IMR-90 (cell line): Measurements from ENCODE around the gene RELCH. TPM values are rescaled to one million over a fixed set of nuclear protein-coding genes. Genes with fewer than 3 reads are reported as not detected.

Source experiments
- ATAC-seq: fragments of 200-7000 bp; cut with Tn5 transposase; 2 replicates; pipeline ENCODE4 v1.9.1; 2020; ENCODE audit warnings: low read depth, mild to moderate bottlenecking, moderate library complexity
- BruUV-seq: library from RNA; stranded (reverse); fragments of 400-500 nt; replicated peaks from 2 replicates; lab custom pipeline; 2021; lab: Mats Ljungman, UMichigan
- CTCF ChIA-PET: fragments of 300-600 bp; formaldehyde crosslinking; extraction: SDS; loops from one replicate; lab custom pipeline; 2021; ENCODE audit warnings: antibody characterized with exemption; lab: Yijun Ruan, JAX
- POLR2A ChIA-PET: fragments of 300-600 bp; sonication (Branson Sonifier 250); formaldehyde crosslinking; loops from one replicate; lab custom pipeline; 2022; ENCODE audit warnings: antibody characterized with exemption; ENCODE audit not compliant: unreplicated experiment; lab: Charles Lee
- DNase-seq: peaks from one replicate; pipeline ENCODE4 v3.0.0; 2013
- H2AFZ ChIP-seq: replicated peaks from 2 replicates; pipeline ENCODE3; 2013; ENCODE audit warnings: low read length, mild to moderate bottlenecking; ENCODE audit not compliant: poor library complexity
- H2AK5ac ChIP-seq: 2 replicates; pipeline ENCODE4 v1.6.1; 2013; ENCODE audit warnings: low read depth, low read length, inconsistent platforms
- H2AK9ac ChIP-seq: replicated peaks from 2 replicates; pipeline ENCODE3; 2013; ENCODE audit warnings: mild to moderate bottlenecking, low read depth, low read length, moderate library complexity; ENCODE audit not compliant: poor library complexity
- H2BK120ac ChIP-seq: 2 replicates; pipeline ENCODE4 v1.6.1; 2013; ENCODE audit warnings: low read depth, low read length, inconsistent platforms
- H2BK15ac ChIP-seq: 3 replicates; pipeline ENCODE4 v1.6.1; 2013; ENCODE audit warnings: low read depth, low read length, inconsistent platforms
- H2BK20ac ChIP-seq: 2 replicates; pipeline ENCODE4 v1.6.1; 2013; ENCODE audit warnings: low read depth, mild to moderate bottlenecking, inconsistent platforms, low read length, moderate library complexity
- H2BK5ac ChIP-seq: 2 replicates; pipeline ENCODE4 v1.6.1; 2013; ENCODE audit warnings: mild to moderate bottlenecking, low read depth, low read length, inconsistent platforms; ENCODE audit not compliant: poor library complexity, severe bottlenecking
- H3K14ac ChIP-seq: replicated peaks from 2 replicates; pipeline ENCODE4 v1.6.1; 2013; ENCODE audit warnings: low read depth, low read length, inconsistent platforms
- H3K18ac ChIP-seq: 2 replicates; pipeline ENCODE4 v1.6.1; 2013; ENCODE audit warnings: low read depth, low read length, control low read depth
- H3K23ac ChIP-seq: 2 replicates; pipeline ENCODE4 v1.6.1; 2013; ENCODE audit warnings: low read depth, low read length, inconsistent platforms
- H3K27ac ChIP-seq: 2 replicates; pipeline ENCODE4 v1.5.1; 2013; ENCODE audit warnings: mild to moderate bottlenecking, control low read depth, low read length; ENCODE audit not compliant: insufficient read depth
- H3K27me3 ChIP-seq: 2 replicates; pipeline ENCODE4 v1.6.1; 2013; ENCODE audit warnings: low read length; ENCODE audit not compliant: control insufficient read depth, insufficient read depth
- H3K36me3 ChIP-seq: 2 replicates; pipeline ENCODE4 v1.6.1; 2013; ENCODE audit warnings: low read length, mixed read lengths; ENCODE audit not compliant: control insufficient read depth, insufficient read depth
- H3K4ac ChIP-seq: 2 replicates; pipeline ENCODE4 v1.6.1; 2013; ENCODE audit warnings: low read depth, low read length, inconsistent platforms
- H3K4me1 ChIP-seq: 2 replicates; pipeline ENCODE4 v1.6.1; 2013; ENCODE audit warnings: low read length, mixed read lengths; ENCODE audit not compliant: control insufficient read depth, insufficient read depth
- H3K4me2 ChIP-seq: 2 replicates; pipeline ENCODE4 v1.6.1; 2013; ENCODE audit warnings: low read depth, mild to moderate bottlenecking, control low read depth, low read length, moderate library complexity
- H3K4me3 ChIP-seq: 2 replicates; pipeline ENCODE4 v1.5.1; 2013; ENCODE audit warnings: low read depth, mild to moderate bottlenecking, control low read depth, low read length, moderate library complexity; ENCODE audit not compliant: insufficient read depth
- H3K56ac ChIP-seq: 2 replicates; pipeline ENCODE4 v1.6.1; 2013; ENCODE audit warnings: low read length, inconsistent platforms; ENCODE audit not compliant: insufficient read depth; ENCODE audit errors: extremely low read depth
- H3K79me1 ChIP-seq, 2 experiments: 2 replicates each; pipeline ENCODE4 v1.6.1; 2013; ENCODE audit warnings: low read length in 2 of 2, inconsistent platforms in 1 of 2, low read depth in 1 of 2
- H3K9ac ChIP-seq: 2 replicates; pipeline ENCODE4 v1.6.1; 2013; ENCODE audit warnings: low read depth, low read length, control low read depth
- H3K9me1 ChIP-seq: 2 replicates; pipeline ENCODE4 v1.6.1; 2013; ENCODE audit warnings: low read length, inconsistent platforms; ENCODE audit not compliant: insufficient read depth
- H3K9me3 ChIP-seq: 2 replicates; pipeline ENCODE4 v1.6.1; 2013; ENCODE audit warnings: low read length; ENCODE audit not compliant: control insufficient read depth, insufficient read depth
- H4K20me1 ChIP-seq: 2 replicates; pipeline ENCODE4 v1.6.1; 2013; ENCODE audit warnings: low read length, inconsistent platforms; ENCODE audit not compliant: insufficient read depth
- H4K5ac ChIP-seq: 2 replicates; pipeline ENCODE4 v1.6.1; 2013; ENCODE audit warnings: mild to moderate bottlenecking, low read depth, low read length, control low read depth
- H4K8ac ChIP-seq, 2 experiments: 2 replicates each; pipeline ENCODE4 v1.6.1; 2013; ENCODE audit warnings: low read depth in 2 of 2, low read length in 2 of 2, control low read depth in 1 of 2, inconsistent platforms in 1 of 2
- H4K91ac ChIP-seq: 2 replicates; pipeline ENCODE4 v1.6.1; 2013; ENCODE audit warnings: low read depth, low read length, inconsistent platforms; ENCODE audit not compliant: insufficient read depth
- BHLHE40 ChIP-seq: fragments of 150-350 bp; IDR thresholded peaks from 2 replicates; pipeline ENCODE4 v1.6.1; 2016; ENCODE audit warnings: mild to moderate bottlenecking, low read depth, low read length
- CEBPB ChIP-seq: IDR thresholded peaks from 2 replicates; pipeline ENCODE4 v1.6.1; 2012; ENCODE audit warnings: low read depth, low read length, improper control_type of control experiment
- CHD1 ChIP-seq: IDR thresholded peaks from 2 replicates; pipeline ENCODE4 v1.6.1; 2012; ENCODE audit warnings: low read depth, low read length, improper control_type of control experiment
- FOS ChIP-seq: fragments of 150-350 bp; IDR thresholded peaks from 2 replicates; pipeline ENCODE4 v1.6.1; 2016; ENCODE audit warnings: low read depth, low read length
- MAFK ChIP-seq: IDR thresholded peaks from 2 replicates; pipeline ENCODE4 v1.6.1; 2012; ENCODE audit warnings: low read depth, low read length, improper control_type of control experiment
- MAZ ChIP-seq: IDR thresholded peaks from 2 replicates; pipeline ENCODE4 v1.6.1; 2012; ENCODE audit warnings: low read depth, mild to moderate bottlenecking, low read length, improper control_type of control experiment, moderate library complexity, borderline replicate concordance
- MXI1 ChIP-seq: IDR thresholded peaks from 2 replicates; pipeline ENCODE4 v1.6.1; 2012; ENCODE audit warnings: low read depth, mild to moderate bottlenecking, low read length, moderate library complexity, borderline replicate concordance
- NFE2L2 ChIP-seq: fragments of 150-350 bp; IDR thresholded peaks from 2 replicates; pipeline ENCODE4 v1.6.1; 2016; ENCODE audit warnings: low read depth, mild to moderate bottlenecking, low read length
- POLR2A ChIP-seq: IDR thresholded peaks from 2 replicates; pipeline ENCODE4 v1.6.1; 2012; ENCODE audit warnings: mild to moderate bottlenecking, low read depth, low read length
- RAD21 ChIP-seq: IDR thresholded peaks from 2 replicates; pipeline ENCODE4 v1.6.1; 2012; ENCODE audit warnings: low read length, improper control_type of control experiment
- RCOR1 ChIP-seq: IDR thresholded peaks from 2 replicates; pipeline ENCODE4 v1.6.1; 2012; ENCODE audit warnings: mild to moderate bottlenecking, low read length, improper control_type of control experiment; ENCODE audit not compliant: insufficient replicate concordance
- RFX5 ChIP-seq: IDR thresholded peaks from 2 replicates; pipeline ENCODE4 v1.8.0; 2012; ENCODE audit warnings: low read depth, mild to moderate bottlenecking, low read length, moderate library complexity
- SMC3 ChIP-seq: fragments of 150-350 bp; IDR thresholded peaks from 2 replicates; pipeline ENCODE4 v1.6.1; 2016; ENCODE audit warnings: low read depth, mild to moderate bottlenecking, antibody characterized with exemption, low read length, moderate library complexity
- WGBS, 2 experiments: methylation state at CpG; one replicate each; pipeline versions ENCODE4 v1.1.5 to v1.1.7; 2013; ENCODE audit warnings: missing lambda C conversion rate in 2 of 2; ENCODE audit not compliant: insufficient read length in 1 of 2; ENCODE audit errors: extremely low coverage in 2 of 2; 5-methylcytosine and 5-hydroxymethylcytosine counted together
- dilution Hi-C: fragments of 300-500 bp; cut with HindIII; formaldehyde crosslinking; loops from one replicate; pipeline ENCODE4 v1.14.3; 2018; ENCODE audit warnings: low sequenced_read_pairs; ENCODE audit not compliant: unreplicated experiment
- in situ Hi-C: fragments of 300-500 bp; cut with MboI; formaldehyde crosslinking; loops from 3 replicates; pipeline ENCODE4 v1.14.3; 2019; ENCODE audit warnings: low sequenced_read_pairs, inconsistent platforms, mixed read lengths
- intact Hi-C: fragments of 100-400 bp; cut with micrococcal nuclease; formaldehyde crosslinking; loops from 2 replicates; pipeline ENCODE4 v1.10.0; 2022
- polyA plus RNA-seq, 3 experiments: library from polyadenylated mRNA; depleted of rRNA; stranded (reverse); fragments of >200 nt; gene quantifications; 2 replicates each; pipeline ENCODE4 v1.2.3, GENCODE V29; 2012; ENCODE audit warnings: low replicate concordance in 1 of 3
- total RNA-seq: library from RNA; depleted of rRNA; stranded (reverse); fragments of >200 nt; gene quantifications from 2 replicates; pipeline ENCODE4 v1.2.3, GENCODE V29; 2012
- TF ChIP-seq, protein P1 (sequence below): conservative IDR thresholded peaks from 2 replicates; pipeline ENCODE4 v1.5.1; 2012; ENCODE audit warnings: mild to moderate bottlenecking, low read depth, low read length, improper control_type of control experiment
- TF ChIP-seq, protein P2 (sequence below): fragments of 150-350 bp; IDR thresholded peaks from 2 replicates; pipeline ENCODE4 v1.6.1; 2016; ENCODE audit warnings: low read depth, mild to moderate bottlenecking, low read length, moderate library complexity, borderline replicate concordance
- TF ChIP-seq, protein P3 (sequence below): fragments of 150-350 bp; IDR thresholded peaks from 2 replicates; pipeline ENCODE4 v1.6.1; 2017; ENCODE audit warnings: mild to moderate bottlenecking, antibody characterized with exemption, low read length, low read depth

Gene RELCH
- total and polyA plus RNA-seq, 2 of the 4 experiments (the other 2 are of a cell fraction) = 14.4 to 52.5 TPM

DNA sequence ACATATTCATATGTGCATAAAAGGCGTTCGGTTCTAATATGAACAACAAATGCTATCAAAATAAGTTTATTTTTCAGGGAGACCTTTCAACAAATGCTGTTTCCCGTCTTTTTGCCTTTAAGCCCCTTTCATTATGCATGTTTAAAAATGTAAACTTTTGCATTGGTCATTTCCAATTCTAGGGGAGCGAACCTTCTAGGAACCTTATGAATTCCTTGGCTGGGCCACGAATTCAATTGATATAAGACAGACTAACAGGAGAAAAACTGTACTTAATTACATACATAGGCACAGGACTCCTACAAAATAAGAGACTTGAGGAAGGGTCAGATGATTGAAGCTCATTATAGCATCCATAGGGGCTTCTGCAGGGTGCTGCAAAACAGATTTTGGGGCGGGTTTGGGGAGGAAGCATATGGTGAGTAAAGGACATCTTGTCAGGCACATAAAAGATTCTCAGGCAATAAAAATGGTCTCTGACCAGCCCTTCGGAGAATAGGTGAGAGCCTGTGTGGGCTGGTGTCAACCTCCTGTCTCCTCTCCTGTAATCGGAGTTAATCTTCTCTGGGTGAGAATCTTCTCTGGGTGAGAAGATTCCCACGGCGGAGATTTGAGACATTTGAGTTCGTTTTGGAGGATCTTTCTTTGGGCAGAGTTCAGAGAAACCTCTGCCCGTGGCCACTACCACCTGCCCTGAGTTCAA, 139.7 kb downstream of the RELCH start:
- no peak overlapping the region for H3K23ac ChIP-seq
- H3K4me1 ChIP-seq = peaks cover 16% of the 10 kb centered on the region
- H3K14ac ChIP-seq = no peak overlapping the region
- H4K5ac ChIP-seq = no peak overlapping the region
- no peak overlapping the region for H4K8ac ChIP-seq
- no peak overlapping the region for H2BK120ac ChIP-seq
- no peak overlapping the region for H3K18ac ChIP-seq
- no peak overlapping the region for H3K56ac ChIP-seq
- no peak overlapping the region for H2AK5ac ChIP-seq
- dilution Hi-C loops (no loop called here), intact Hi-C loops (no loop called here), in situ Hi-C loops (no loop called here)
- no peak overlapping the region for H3K9ac ChIP-seq
- ChIA-PET CTCF (no interaction called here), POLR2A (no interaction called here)
- no TSS peak for BruUV-seq
- ATAC-seq (no peak), DNase-seq (no peak)
- H2AK9ac ChIP-seq = no peak overlapping the region
- H2AFZ ChIP-seq = no peak overlapping the region
- H3K4me2 ChIP-seq = no peak overlapping the region
- H2BK15ac ChIP-seq = no peak overlapping the region
- TF ChIP-seq CEBPB (no peak), BHLHE40 (no peak), POLR2A (no peak), FOS (no peak), CHD1 (no peak), RFX5 (no peak), MXI1 (no peak), RAD21 (no peak), RCOR1 (no peak), MAZ (no peak), NFE2L2 (no peak), MAFK (no peak), SMC3 (no peak)
- TF ChIP-seq, protein P1, sequence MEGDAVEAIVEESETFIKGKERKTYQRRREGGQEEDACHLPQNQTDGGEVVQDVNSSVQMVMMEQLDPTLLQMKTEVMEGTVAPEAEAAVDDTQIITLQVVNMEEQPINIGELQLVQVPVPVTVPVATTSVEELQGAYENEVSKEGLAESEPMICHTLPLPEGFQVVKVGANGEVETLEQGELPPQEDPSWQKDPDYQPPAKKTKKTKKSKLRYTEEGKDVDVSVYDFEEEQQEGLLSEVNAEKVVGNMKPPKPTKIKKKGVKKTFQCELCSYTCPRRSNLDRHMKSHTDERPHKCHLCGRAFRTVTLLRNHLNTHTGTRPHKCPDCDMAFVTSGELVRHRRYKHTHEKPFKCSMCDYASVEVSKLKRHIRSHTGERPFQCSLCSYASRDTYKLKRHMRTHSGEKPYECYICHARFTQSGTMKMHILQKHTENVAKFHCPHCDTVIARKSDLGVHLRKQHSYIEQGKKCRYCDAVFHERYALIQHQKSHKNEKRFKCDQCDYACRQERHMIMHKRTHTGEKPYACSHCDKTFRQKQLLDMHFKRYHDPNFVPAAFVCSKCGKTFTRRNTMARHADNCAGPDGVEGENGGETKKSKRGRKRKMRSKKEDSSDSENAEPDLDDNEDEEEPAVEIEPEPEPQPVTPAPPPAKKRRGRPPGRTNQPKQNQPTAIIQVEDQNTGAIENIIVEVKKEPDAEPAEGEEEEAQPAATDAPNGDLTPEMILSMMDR = no peak
- TF ChIP-seq, protein P2, sequence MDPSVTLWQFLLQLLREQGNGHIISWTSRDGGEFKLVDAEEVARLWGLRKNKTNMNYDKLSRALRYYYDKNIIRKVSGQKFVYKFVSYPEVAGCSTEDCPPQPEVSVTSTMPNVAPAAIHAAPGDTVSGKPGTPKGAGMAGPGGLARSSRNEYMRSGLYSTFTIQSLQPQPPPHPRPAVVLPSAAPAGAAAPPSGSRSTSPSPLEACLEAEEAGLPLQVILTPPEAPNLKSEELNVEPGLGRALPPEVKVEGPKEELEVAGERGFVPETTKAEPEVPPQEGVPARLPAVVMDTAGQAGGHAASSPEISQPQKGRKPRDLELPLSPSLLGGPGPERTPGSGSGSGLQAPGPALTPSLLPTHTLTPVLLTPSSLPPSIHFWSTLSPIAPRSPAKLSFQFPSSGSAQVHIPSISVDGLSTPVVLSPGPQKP = no peak
- TF ChIP-seq, protein P3, sequence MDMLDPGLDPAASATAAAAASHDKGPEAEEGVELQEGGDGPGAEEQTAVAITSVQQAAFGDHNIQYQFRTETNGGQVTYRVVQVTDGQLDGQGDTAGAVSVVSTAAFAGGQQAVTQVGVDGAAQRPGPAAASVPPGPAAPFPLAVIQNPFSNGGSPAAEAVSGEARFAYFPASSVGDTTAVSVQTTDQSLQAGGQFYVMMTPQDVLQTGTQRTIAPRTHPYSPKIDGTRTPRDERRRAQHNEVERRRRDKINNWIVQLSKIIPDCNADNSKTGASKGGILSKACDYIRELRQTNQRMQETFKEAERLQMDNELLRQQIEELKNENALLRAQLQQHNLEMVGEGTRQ = no peak
- H3K9me3 ChIP-seq = no peaks in the 10 kb centered on the region
- H3K4me3 ChIP-seq = no peak overlapping the region
- H3K27ac ChIP-seq = no peak overlapping the region
- no peaks in the 10 kb centered on the region for H3K9me1 ChIP-seq
- H4K20me1 ChIP-seq = peaks cover 4% of the 10 kb centered on the region; the same call in 1 of the 2 replicates
- no peaks in the 10 kb centered on the region for H3K79me1 ChIP-seq
- H2BK5ac ChIP-seq = no peak overlapping the region
- no peak overlapping the region for H3K4ac ChIP-seq
- H3K36me3 ChIP-seq = no peaks in the 10 kb centered on the region
- H2BK20ac ChIP-seq = no peak overlapping the region
- peaks cover 68% of the 10 kb centered on the region for H3K27me3 ChIP-seq
- WGBS, 2 experiments = 62% methylated on average over 2 of the region's 12 CpGs; no CpG with 5 or more reads in 1 of the 2 experiments
- H4K91ac ChIP-seq = no peak overlapping the region
